Measurements from ENCODE around the gene CSK. TPM values are rescaled to one million over a fixed set of nuclear protein-coding genes. Genes with fewer than 3 reads are reported as not detected.

CSK gene
- total and polyA plus RNA-seq, 2 donors from 2014 or later, result 18.9 to 58.8 TPM

DNA sequence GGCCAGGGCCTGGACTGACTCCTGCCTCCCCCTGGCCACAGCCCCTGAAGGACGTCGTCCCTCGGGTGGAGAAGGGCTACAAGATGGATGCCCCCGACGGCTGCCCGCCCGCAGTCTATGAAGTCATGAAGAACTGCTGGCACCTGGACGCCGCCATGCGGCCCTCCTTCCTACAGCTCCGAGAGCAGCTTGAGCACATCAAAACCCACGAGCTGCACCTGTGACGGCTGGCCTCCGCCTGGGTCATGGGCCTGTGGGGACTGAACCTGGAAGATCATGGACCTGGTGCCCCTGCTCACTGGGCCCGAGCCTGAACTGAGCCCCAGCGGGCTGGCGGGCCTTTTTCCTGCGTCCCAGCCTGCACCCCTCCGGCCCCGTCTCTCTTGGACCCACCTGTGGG, 20.4 kb downstream of the CSK start:
- intact Hi-C loops (cut with DNase I), result no loop called here
- peaks cover 0 to 6% (median 0%) of the 10 kb centered on the region in 3 donors for H3K4me1 ChIP-seq (ENCODE audit: control insufficient read depth in 2 of 3, insufficient read depth in 2 of 3, low read depth in 1 of 3, low read length in 3 of 3)
- FAIRE-seq, result no peak

DNA sequence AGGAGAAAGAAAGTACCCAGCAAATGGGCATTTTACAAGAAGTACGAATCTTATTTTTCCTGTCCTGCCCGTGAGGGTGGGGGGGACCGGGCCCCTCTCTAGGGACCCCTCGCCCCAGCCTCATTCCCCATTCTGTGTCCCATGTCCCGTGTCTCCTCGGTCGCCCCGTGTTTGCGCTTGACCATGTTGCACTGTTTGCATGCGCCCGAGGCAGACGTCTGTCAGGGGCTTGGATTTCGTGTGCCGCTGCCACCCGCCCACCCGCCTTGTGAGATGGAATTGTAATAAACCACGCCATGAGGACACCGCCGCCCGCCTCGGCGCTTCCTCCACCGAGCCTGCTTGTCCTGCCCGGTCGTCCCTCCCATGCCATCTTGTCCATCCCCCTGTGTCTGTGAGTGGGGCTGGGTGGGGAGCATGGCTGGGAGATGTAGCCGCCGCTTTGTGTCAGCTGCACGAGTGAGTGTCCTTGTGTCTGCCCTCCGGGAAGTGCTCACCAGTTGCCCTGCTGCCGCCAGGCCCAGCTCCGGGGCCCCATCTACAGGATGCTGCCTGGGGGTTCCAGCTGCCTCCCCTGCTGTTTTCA, 21.1 kb downstream of the CSK start:
- Histone ChIP-seq H3K4me1 (ENCODE audit: control insufficient read depth in 2 of 3, insufficient read depth in 2 of 3, low read depth in 1 of 3, low read length in 3 of 3) (peaks cover 0 to 6% (median 0%) of the 10 kb centered on the region in 3 donors), H3K27ac (ENCODE audit: low read depth in 2 of 2, low read length in 2 of 2) (no peak overlapping the region), H3K36me3 (ENCODE audit: control insufficient read depth in 2 of 3, insufficient read depth in 3 of 3, low read length in 3 of 3) (peaks cover 0 to 15% (median 3%) of the 10 kb centered on the region in 3 donors), H3K4me3 (ENCODE audit: low read length in 3 of 3) (no peak overlapping the region), H3K27me3 (ENCODE audit: control insufficient read depth, insufficient read depth, low read length) (no peaks in the 10 kb centered on the region), H3K9ac (ENCODE audit: low read length in 3 of 3) (no peak overlapping the region), H3K9me3 (ENCODE audit: control insufficient read depth in 2 of 3, insufficient read depth in 1 of 3, low read length in 3 of 3) (no peaks in the 10 kb centered on the region)
- FAIRE-seq (no peak), DNase-seq (no peak)
- TF ChIP-seq CTCF (IDR thresholded peaks at IDR 0.05; ENCODE audit: borderline replicate concordance, extremely low read depth, insufficient read depth), result no peak
- intact Hi-C loops (cut with DNase I), result no loop called here

More for the DNA sequence above, 20.4 kb downstream of the CSK start:
- Histone ChIP-seq H3K4me3 (ENCODE audit: low read length in 3 of 3) (no peak overlapping the region), H3K9ac (ENCODE audit: low read length in 3 of 3) (no peak overlapping the region), H3K27ac (ENCODE audit: low read depth in 2 of 2, low read length in 2 of 2) (no peak overlapping the region), H3K27me3 (ENCODE audit: control insufficient read depth, insufficient read depth, low read length) (no peaks in the 10 kb centered on the region), H3K9me3 (ENCODE audit: control insufficient read depth in 2 of 3, insufficient read depth in 1 of 3, low read length in 3 of 3) (no peaks in the 10 kb centered on the region), H3K36me3 (ENCODE audit: control insufficient read depth in 2 of 3, insufficient read depth in 3 of 3, low read length in 3 of 3) (peaks cover 0 to 15% (median 3%) of the 10 kb centered on the region in 3 donors)
- no peak for DNase-seq
- TF ChIP-seq CTCF (IDR thresholded peaks at IDR 0.05; ENCODE audit: borderline replicate concordance, extremely low read depth, insufficient read depth), result no peak

DNA sequence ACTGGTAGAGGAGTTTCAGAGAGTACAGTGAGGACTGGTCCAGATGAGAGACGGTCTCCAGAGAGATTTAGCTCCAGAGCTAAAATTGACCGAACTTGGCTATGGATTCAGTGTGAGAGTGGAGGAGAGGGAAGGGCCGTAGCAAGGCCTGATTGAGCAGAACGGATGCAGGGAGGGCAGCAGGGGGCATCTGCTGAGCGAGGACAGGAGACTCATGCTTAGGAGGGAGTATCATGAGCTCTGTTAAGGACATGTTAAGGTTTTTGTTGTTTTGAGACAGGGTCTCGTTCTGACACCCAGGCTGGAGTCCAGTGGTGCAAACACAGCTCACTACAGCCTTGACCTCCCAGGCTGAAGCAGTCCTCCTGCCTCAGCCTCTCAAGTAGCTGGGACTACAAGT, 23.1 kb downstream of the CSK start:
- Histone ChIP-seq H3K27ac (ENCODE audit: low read depth in 2 of 2, low read length in 2 of 2) (no peak overlapping the region), H3K36me3 (ENCODE audit: control insufficient read depth in 2 of 3, insufficient read depth in 3 of 3, low read length in 3 of 3) (peaks cover 0 to 10% (median 3%) of the 10 kb centered on the region in 3 donors), H3K27me3 (ENCODE audit: control insufficient read depth, insufficient read depth, low read length) (no peaks in the 10 kb centered on the region), H3K9ac (ENCODE audit: low read length in 3 of 3) (no peak overlapping the region), H3K4me3 (ENCODE audit: low read length in 3 of 3) (no peak overlapping the region), H3K4me1 (ENCODE audit: control insufficient read depth in 2 of 3, insufficient read depth in 2 of 3, low read depth in 1 of 3, low read length in 3 of 3) (peaks cover 0 to 3% (median 0%) of the 10 kb centered on the region in 3 donors), H3K9me3 (ENCODE audit: control insufficient read depth in 2 of 3, insufficient read depth in 1 of 3, low read length in 3 of 3) (no peaks in the 10 kb centered on the region)
- TF ChIP-seq CTCF (IDR thresholded peaks at IDR 0.05; ENCODE audit: borderline replicate concordance, extremely low read depth, insufficient read depth), result no peak
- DNase-seq (no peak), FAIRE-seq (no peak)
- intact Hi-C loops (cut with DNase I), result no loop called here

DNA sequence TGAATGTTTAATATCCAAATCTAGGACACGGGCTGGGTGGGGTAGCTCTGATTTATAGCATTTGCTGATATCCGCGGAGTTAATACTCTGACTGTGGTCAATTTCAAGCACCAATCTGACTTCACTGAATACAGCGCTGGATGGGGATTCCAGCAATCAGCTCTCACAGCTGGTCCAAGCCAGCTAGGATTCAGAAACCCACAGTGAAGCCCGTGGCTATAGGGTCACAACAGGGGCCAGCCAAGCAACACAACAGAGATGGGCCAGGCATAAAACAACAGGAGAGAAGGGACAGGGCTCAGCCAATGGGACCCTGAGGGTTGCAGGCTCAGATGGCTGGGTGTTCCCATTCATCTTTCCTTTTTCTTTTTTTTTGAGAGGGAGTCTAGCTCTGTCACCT, 25.4 kb downstream of the CSK start:
- no peak for FAIRE-seq
- intact Hi-C loops (cut with DNase I), result no loop called here
- peak in 1 of 5 donors; percentile 65 for DNase-seq
- no peak overlapping the region for H3K27ac ChIP-seq (ENCODE audit: low read depth in 2 of 2, low read length in 2 of 2)
- H3K9me3 ChIP-seq (ENCODE audit: control insufficient read depth in 2 of 3, insufficient read depth in 1 of 3, low read length in 3 of 3), result no peaks in the 10 kb centered on the region
- peaks cover 0 to 4% (median 0%) of the 10 kb centered on the region in 3 donors for H3K36me3 ChIP-seq (ENCODE audit: control insufficient read depth in 2 of 3, insufficient read depth in 3 of 3, low read length in 3 of 3)
- no peaks in the 10 kb centered on the region for H3K4me1 ChIP-seq (ENCODE audit: control insufficient read depth in 2 of 3, insufficient read depth in 2 of 3, low read depth in 1 of 3, low read length in 3 of 3)
- TF ChIP-seq CTCF (IDR thresholded peaks at IDR 0.05; ENCODE audit: borderline replicate concordance, extremely low read depth, insufficient read depth), result no peak
- no peak overlapping the region for H3K9ac ChIP-seq (ENCODE audit: low read length in 3 of 3)
- H3K4me3 ChIP-seq (ENCODE audit: low read length in 3 of 3), result no peak overlapping the region
- no peaks in the 10 kb centered on the region for H3K27me3 ChIP-seq (ENCODE audit: control insufficient read depth, insufficient read depth, low read length)
